ENCODE results near the gene KCNT2. TPM values are rescaled to one million over a fixed set of nuclear protein-coding genes. Genes with fewer than 3 reads are reported as not detected.

The KCNT2 gene
- total and polyA plus RNA-seq, 9 of the 15 experiments (the other 6 are each of a cell fraction or from before 2014, with no cell fraction given) = 0.13 to 0.73 (median 0.28) TPM

DNA sequence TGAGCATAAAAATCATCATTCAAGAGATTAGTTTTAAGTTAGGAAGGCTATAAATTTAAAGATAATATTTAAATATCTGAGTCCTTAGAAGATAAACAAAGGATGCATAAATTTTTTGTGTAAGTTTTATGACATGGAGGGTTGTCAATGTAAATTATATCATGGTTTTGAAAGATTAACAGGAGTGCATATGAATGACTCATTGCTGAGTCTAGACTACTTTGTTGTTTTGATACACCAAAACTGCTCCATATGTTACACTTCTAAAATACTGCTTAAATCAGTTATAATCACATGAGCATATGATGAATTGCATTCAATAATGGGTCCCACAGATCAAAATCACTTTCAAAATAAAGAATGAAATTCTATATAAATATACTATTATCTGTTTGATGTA lies 312.5 kb downstream of the KCNT2 start (continued):
- no peak for TF ChIP-seq POLR2G (IDR thresholded peaks at IDR 0.05; ENCODE audit: low read depth, low read length)
- TF ChIP-seq, protein P1, sequence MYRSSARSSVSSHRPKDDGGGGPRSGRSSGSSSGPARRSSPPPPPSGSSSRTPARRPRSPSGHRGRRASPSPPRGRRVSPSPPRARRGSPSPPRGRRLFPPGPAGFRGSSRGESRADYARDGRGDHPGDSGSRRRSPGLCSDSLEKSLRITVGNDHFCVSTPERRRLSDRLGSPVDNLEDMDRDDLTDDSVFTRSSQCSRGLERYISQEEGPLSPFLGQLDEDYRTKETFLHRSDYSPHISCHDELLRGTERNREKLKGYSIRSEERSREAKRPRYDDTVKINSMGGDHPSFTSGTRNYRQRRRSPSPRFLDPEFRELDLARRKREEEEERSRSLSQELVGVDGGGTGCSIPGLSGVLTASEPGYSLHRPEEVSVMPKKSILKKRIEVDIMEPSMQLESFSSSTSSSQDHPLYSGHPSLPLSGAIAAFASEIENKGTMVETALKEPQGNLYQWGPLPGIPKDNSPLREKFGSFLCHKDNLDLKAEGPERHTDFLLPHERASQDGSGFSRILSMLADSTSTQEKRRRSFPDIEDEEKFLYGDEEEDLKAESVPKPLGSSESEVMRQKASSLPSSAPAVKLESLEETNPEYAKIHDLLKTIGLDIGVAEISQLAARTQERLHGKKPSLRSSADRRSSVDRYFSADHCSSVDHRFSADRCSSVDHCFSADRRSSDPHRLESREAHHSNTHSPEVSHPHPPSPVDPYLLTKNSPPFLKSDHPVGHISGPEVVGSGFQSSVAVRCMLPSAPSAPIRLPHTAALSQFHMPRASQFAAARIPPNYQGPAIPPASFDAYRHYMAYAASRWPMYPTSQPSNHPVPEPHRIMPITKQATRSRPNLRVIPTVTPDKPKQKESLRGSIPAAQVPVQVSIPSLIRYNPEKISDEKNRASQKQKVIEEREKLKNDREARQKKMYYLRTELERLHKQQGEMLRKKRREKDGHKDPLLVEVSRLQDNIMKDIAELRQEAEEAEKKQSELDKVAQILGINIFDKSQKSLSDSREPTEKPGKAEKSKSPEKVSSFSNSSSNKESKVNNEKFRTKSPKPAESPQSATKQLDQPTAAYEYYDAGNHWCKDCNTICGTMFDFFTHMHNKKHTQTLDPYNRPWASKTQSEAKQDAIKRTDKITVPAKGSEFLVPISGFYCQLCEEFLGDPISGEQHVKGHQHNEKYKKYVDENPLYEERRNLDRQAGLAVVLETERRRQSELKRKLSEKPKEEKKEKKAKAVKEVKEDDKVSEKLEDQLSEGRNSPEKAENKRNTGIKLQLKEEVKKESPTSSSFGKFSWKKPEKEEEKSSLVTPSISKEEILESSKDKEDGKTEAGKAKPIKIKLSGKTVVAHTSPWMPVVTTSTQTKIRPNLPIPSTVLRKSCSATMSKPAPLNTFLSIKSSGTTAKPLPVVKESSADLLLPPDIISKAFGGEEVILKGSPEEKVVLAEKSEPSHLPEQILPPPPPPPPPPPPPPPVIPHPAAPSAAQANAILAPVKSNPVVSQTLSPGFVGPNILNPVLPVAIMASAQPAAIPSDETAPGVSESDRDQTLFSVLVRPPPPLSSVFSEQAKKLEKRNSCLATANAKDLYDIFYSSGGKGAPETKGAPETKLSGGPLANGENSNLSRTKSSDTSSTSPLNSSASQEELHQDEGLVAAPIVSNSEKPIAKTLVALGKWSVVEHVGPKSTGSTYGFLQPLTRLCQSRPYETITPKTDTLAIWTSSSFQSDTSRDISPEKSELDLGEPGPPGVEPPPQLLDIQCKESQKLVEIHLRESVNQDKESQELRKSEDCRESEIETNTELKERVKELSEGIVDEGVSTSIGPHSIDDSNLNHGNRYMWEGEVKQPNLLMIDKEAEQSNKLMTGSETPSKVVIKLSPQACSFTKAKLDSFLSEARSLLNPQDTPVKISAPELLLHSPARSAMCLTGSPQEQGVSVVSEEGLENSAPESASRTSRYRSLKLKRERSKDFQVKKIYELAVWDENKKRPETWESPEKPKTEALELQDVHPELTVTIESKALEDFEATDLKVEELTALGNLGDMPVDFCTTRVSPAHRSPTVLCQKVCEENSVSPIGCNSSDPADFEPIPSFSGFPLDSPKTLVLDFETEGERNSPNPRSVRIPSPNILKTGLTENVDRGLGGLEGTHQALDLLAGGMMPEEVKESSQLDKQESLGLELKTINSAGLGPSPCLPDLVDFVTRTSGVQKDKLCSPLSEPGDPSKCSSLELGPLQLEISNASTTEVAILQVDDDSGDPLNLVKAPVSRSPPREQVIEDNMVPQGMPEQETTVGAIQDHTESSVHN (IDR thresholded peaks at IDR 0.05; ENCODE audit: borderline replicate concordance in 1 of 2, low read depth in 1 of 2) = no peak
- no peak for TF ChIP-seq MTF1 (CRISPR knock-in tag; IDR thresholded peaks at IDR 0.05; ENCODE audit: borderline replicate concordance)
